ENCODE results near the gene MSTN.

DNA sequence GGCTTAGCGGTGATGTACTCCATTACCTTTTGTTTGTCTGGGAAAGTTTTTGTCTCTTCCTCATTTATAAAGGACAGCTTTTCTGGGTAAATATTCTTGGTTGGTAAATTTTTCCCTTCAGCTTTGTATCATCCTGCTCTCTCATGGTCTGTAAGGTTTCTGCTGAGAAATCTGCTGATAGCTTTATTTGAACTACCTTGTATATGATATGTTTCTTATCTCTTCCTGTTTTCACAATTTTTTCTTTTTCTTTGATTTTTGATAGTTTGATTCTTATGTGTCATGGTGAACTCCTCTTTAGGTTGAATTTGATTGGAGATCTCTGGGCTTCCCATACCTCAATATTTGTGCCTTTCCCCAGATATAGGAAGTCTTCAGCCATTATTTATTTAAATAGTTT is 44.7 kb downstream of the MSTN start:
- TF ChIP-seq POLR2AphosphoS5 (IDR thresholded peaks at IDR 0.05; ENCODE audit: insufficient read depth, low read depth, low read length) (no peak), FOS (IDR thresholded peaks at IDR 0.05; ENCODE audit: borderline replicate concordance, insufficient read depth, low read length) (no peak)

All from endothelial cell of umbilical vein (primary cell).